Fibroblast of lung (primary cell): ENCODE data around the gene RAB27B.

ENCODE experiments used
- EZH2 ChIP-seq: IDR thresholded peaks from 2 replicates; pipeline ENCODE4 v1.5.1; 2012; ENCODE audit warnings: low read length, control low read depth, mild to moderate bottlenecking; ENCODE audit errors: missing control alignments
- TF ChIP-seq, protein P1 (sequence below), 2 donors: IDR thresholded peaks in 1 of 2; conservative IDR thresholded peaks in 1 of 2; 1 replicate in 1 of 2; 2 replicates in 1 of 2; pipeline ENCODE4 v1.5.1; 2011 to 2012; ENCODE audit warnings: low read length in 2 of 2, control low read depth in 1 of 2, inconsistent platforms in 1 of 2, low read depth in 1 of 2, mild to moderate bottlenecking in 1 of 2

DNA sequence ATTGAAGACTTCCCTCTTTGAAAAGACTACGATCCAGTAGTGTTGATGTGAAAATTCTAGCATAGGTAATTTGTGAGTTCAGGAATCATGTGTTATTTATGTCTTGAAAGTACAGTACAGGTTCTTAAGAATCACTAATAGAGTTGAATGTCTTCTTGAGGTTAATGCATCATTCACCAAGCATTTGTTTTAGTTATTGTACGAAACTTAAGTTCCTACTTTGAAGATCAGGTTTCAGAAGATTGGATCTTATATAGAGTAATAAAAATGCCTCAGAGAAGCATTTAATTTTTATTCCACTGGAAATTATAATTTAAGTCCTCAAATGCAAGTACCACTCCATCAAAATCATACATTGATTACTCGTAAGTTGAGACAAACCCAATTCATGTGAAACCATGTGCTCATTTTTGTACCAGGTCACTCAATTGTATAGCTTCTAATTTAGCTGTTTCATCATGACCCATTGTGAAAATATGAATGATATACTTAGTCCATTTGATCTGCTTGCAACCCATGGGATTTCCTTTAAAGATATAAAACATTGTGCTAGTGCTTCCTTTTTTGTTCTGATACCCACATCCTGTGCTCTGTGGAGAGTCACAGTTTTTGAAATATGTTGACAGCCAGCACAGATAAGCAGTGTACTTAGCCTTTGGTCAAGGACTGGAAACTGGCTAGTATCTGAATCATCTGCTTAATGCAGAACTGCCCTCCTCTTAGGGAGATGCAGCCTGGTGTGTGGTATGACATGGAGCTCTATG is 22.5 kb upstream of the RAB27B start:
- TF ChIP-seq, protein P1, sequence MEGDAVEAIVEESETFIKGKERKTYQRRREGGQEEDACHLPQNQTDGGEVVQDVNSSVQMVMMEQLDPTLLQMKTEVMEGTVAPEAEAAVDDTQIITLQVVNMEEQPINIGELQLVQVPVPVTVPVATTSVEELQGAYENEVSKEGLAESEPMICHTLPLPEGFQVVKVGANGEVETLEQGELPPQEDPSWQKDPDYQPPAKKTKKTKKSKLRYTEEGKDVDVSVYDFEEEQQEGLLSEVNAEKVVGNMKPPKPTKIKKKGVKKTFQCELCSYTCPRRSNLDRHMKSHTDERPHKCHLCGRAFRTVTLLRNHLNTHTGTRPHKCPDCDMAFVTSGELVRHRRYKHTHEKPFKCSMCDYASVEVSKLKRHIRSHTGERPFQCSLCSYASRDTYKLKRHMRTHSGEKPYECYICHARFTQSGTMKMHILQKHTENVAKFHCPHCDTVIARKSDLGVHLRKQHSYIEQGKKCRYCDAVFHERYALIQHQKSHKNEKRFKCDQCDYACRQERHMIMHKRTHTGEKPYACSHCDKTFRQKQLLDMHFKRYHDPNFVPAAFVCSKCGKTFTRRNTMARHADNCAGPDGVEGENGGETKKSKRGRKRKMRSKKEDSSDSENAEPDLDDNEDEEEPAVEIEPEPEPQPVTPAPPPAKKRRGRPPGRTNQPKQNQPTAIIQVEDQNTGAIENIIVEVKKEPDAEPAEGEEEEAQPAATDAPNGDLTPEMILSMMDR (conservative IDR thresholded peaks at IDR 0.05 in 1 of 2, IDR thresholded peaks at IDR 0.05 in 1 of 2; ENCODE audit: low read depth in 1 of 2, low read length in 2 of 2): no peak
- no peak for TF ChIP-seq EZH2
